Stimulated activated CD4-positive, alpha-beta T cell treated with anti-CD3 and anti-CD28 coated beads, Interleukin-2, amount 100 ng/mL, for 24 hours (primary cell): Measurements from ENCODE around the gene CDS2.
"Not testable (repeated sequence)": the region's sequence is repeated elsewhere in the genome, so short reads cannot be mapped to it uniquely, and the experiment has no call there.

Source experiments
- DNase-seq, 2 donors: peaks; one replicate each; pipeline ENCODE4 v3.0.0-alpha.2; 2020

The CDS2 gene

GRCh38 chr20:5126512-5127203 lies at the start of gene CDS2:
TSS of gene CDS2 (plus strand) at chr20:5127008. CDS start at chr20:5127093, 85 bp downstream.
- peak; percentile 100 for DNase-seq

- no peak for DNase-seq
These were observed 48.9 kb upstream of the CDS2 start for GRCh38 chr20:5077761-5078387.

GRCh38 chr20:5078399-5078958 lies 48.3 kb upstream of the CDS2 start:
- DNase-seq = peak; percentile 73 to 77

- no peak for DNase-seq
These were observed 46.4 kb upstream of the CDS2 start for GRCh38 chr20:5080384-5080877.

- no peak for DNase-seq
These were observed 41.4 kb upstream of the CDS2 start for GRCh38 chr20:5085380-5085779.

- DNase-seq = no peak
These were observed 38.1 kb upstream of the CDS2 start for GRCh38 chr20:5088688-5089087.

- no peak for DNase-seq
These were observed 36.6 kb upstream of the CDS2 start for GRCh38 chr20:5090191-5090590.

- DNase-seq = no peak
These were observed 34.9 kb upstream of the CDS2 start for GRCh38 chr20:5091902-5092301.

- no peak for DNase-seq
These were observed 34.0 kb upstream of the CDS2 start for GRCh38 chr20:5092765-5093339.

- DNase-seq = no peak
These were observed 31.4 kb upstream of the CDS2 start for GRCh38 chr20:5095454-5095853.

- no peak for DNase-seq
These were observed 30.9 kb upstream of the CDS2 start for GRCh38 chr20:5095931-5096330.

GRCh38 chr20:5096463-5096862 lies 30.3 kb upstream of the CDS2 start:
- no peak for DNase-seq

- not testable (repeated sequence) for DNase-seq
These were observed 27.8 kb upstream of the CDS2 start for GRCh38 chr20:5099009-5099408.

- not testable (repeated sequence) for DNase-seq
These were observed 26.9 kb upstream of the CDS2 start for GRCh38 chr20:5099909-5100308.

- peak; percentile 82 to 84 for DNase-seq
These were observed 26.0 kb upstream of the CDS2 start for GRCh38 chr20:5100684-5101347.

- DNase-seq = no peak
These were observed 22.3 kb upstream of the CDS2 start for GRCh38 chr20:5104479-5104878.

GRCh38 chr20:5109276-5109675 lies 17.5 kb upstream of the CDS2 start:
- DNase-seq = no peak

- DNase-seq = no peak
These were observed 13.2 kb upstream of the CDS2 start for GRCh38 chr20:5113615-5113986.

GRCh38 chr20:5114403-5114802 lies 12.4 kb upstream of the CDS2 start:
- no peak for DNase-seq

GRCh38 chr20:5116875-5117274 lies 9.9 kb upstream of the CDS2 start:
- no peak for DNase-seq

- DNase-seq = peak in 1 of 2 donors; percentile 14
These were observed 8.3 kb upstream of the CDS2 start for GRCh38 chr20:5118220-5119142.

GRCh38 chr20:5119143-5119434 lies 7.7 kb upstream of the CDS2 start:
- no peak for DNase-seq
